ENCODE data around the gene F2R. TPM values are rescaled to one million over a fixed set of nuclear protein-coding genes. Genes with fewer than 3 reads are reported as not detected.

F2R gene
- total and polyA plus RNA-seq, 5 experiments from 2014 or later = 0.65 to 37.3 (median 1.2) TPM

DNA sequence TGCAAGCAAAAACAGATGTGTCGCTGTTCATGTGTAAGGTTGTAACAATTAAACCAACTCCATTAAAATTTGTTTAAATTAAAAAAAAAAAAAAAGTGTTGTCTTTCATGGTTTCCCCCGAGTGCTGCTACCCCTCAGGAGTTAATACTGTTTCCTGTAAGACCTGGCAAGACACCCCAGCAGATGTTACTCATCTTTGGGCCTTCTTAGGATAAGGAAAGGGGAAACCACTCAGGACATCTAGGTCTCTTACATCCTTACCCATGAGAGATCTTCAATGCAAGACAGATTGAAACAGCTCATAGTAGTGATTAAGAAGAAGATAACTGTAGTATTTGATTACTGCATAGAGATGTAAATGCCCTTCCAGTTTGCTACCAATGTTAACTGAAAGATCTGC lies 33.5 kb upstream of the F2R start:
- no peaks in the 10 kb centered on the region for H3K9me3 Mint-ChIP-seq
- H3K27me3 Mint-ChIP-seq = no peaks in the 10 kb centered on the region
- peaks cover 0 to 11% (median 0%) of the 10 kb centered on the region in 4 donors for H3K4me1 Mint-ChIP-seq
- POLR2A ChIA-PET = no interaction called here
- DNase-seq (no peak), ATAC-seq (no peak)
- no peak overlapping the region for H3K27ac Mint-ChIP-seq
- H3K36me3 Mint-ChIP-seq = peaks cover 12 to 80% (median 45%) of the 10 kb centered on the region in 3 donors
- H3K4me3 Mint-ChIP-seq = no peak overlapping the region

GRCh38 chr5:76683816-76684731 lies 31.9 kb upstream of the F2R start:
- H3K4me3 Mint-ChIP-seq = no peak overlapping the region
- peaks cover 15 to 84% (median 47%) of the 10 kb centered on the region in 3 donors for H3K36me3 Mint-ChIP-seq
- DNase-seq (no peak), ATAC-seq (no peak)
- H3K27ac Mint-ChIP-seq = peak overlapping the region in 3 of 10 donors; percentile 8 to 45 (median 23)
- peaks cover 0 to 11% (median 0%) of the 10 kb centered on the region in 4 donors for H3K4me1 Mint-ChIP-seq
- H3K27me3 Mint-ChIP-seq = no peaks in the 10 kb centered on the region
- POLR2A ChIA-PET = no interaction called here
- H3K9me3 Mint-ChIP-seq = no peaks in the 10 kb centered on the region

- H3K27ac Mint-ChIP-seq = peak overlapping the region in 3 of 10 donors; percentile 8 to 48 (median 45)
- H3K9me3 Mint-ChIP-seq = no peaks in the 10 kb centered on the region
- H3K4me3 Mint-ChIP-seq = no peak overlapping the region
- DNase-seq (no peak), ATAC-seq (no peak)
- H3K36me3 Mint-ChIP-seq = peaks cover 15 to 82% (median 51%) of the 10 kb centered on the region in 3 donors
- peaks cover 0 to 11% (median 0%) of the 10 kb centered on the region in 4 donors for H3K4me1 Mint-ChIP-seq
- no peaks in the 10 kb centered on the region for H3K27me3 Mint-ChIP-seq
- POLR2A ChIA-PET = no interaction called here
Observed at GRCh38 chr5:76684756-76685519, 31.0 kb upstream of the F2R start.

DNA sequence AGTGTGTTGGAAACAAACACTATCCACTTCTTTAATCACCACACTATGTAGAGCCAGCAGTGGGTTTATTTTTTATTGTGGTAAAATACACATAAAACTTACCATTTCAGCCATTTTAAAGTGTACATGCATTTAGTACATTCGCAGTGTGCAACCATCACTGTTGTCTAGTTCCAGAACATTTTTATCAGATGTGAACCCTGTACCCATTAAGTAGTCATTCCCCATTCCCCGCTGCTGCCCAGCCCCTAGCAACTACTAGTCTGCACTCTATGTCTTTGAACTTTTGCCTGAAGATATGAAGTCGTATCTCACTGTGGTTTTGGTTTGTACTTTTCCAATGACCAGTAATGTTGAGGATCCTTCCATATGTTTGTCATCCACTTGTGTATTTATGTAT lies 30.2 kb upstream of the F2R start:
- no peaks in the 10 kb centered on the region for H3K27me3 Mint-ChIP-seq
- ATAC-seq (no peak), DNase-seq (no peak)
- H3K36me3 Mint-ChIP-seq = peaks cover 15 to 82% (median 49%) of the 10 kb centered on the region in 3 donors
- POLR2A ChIA-PET = no interaction called here
- H3K4me3 Mint-ChIP-seq = no peak overlapping the region
- H3K9me3 Mint-ChIP-seq = no peaks in the 10 kb centered on the region
- peak overlapping the region in 1 of 10 donors; percentile 1 for H3K27ac Mint-ChIP-seq
- H3K4me1 Mint-ChIP-seq = peaks cover 0 to 11% (median 0%) of the 10 kb centered on the region in 4 donors

DNA sequence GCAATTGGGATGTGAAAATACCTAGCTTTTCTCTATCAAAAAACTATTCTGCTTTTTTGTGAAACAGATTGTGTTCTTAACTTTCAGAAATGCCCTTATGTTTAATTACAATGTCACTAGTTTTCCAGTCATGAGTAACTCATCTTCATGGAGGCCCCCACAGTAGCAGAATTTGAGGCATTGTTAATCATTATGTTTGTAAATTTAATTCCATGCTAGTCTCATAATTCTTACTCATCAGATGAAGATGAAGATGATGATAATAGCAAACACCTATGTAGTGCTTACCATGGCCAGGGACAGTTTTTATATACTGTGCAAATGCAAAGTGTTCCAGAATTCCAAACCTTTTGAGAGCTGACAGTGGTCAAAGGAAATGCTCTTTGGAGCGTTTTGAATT lies 27.7 kb upstream of the F2R start:
- no peak for DNase-seq
- Mint-ChIP-seq H3K36me3 (peaks cover 15 to 88% (median 52%) of the 10 kb centered on the region in 3 donors), H3K4me1 (peaks cover 0 to 11% (median 0%) of the 10 kb centered on the region in 4 donors), H3K27ac (no peak overlapping the region), H3K9me3 (no peaks in the 10 kb centered on the region), H3K4me3 (no peak overlapping the region), H3K27me3 (no peaks in the 10 kb centered on the region)
- no peak for ATAC-seq
- POLR2A ChIA-PET = no interaction called here

GRCh38 chr5:76688836-76689235 lies 27.1 kb upstream of the F2R start:
- DNase-seq (no peak), ATAC-seq (no peak)
- Mint-ChIP-seq H3K4me1 (peaks cover 0 to 11% (median 0%) of the 10 kb centered on the region in 4 donors), H3K27ac (no peak overlapping the region), H3K36me3 (peaks cover 15 to 88% (median 48%) of the 10 kb centered on the region in 3 donors), H3K4me3 (no peak overlapping the region), H3K27me3 (no peaks in the 10 kb centered on the region), H3K9me3 (no peaks in the 10 kb centered on the region)
- POLR2A ChIA-PET = no interaction called here

DNA sequence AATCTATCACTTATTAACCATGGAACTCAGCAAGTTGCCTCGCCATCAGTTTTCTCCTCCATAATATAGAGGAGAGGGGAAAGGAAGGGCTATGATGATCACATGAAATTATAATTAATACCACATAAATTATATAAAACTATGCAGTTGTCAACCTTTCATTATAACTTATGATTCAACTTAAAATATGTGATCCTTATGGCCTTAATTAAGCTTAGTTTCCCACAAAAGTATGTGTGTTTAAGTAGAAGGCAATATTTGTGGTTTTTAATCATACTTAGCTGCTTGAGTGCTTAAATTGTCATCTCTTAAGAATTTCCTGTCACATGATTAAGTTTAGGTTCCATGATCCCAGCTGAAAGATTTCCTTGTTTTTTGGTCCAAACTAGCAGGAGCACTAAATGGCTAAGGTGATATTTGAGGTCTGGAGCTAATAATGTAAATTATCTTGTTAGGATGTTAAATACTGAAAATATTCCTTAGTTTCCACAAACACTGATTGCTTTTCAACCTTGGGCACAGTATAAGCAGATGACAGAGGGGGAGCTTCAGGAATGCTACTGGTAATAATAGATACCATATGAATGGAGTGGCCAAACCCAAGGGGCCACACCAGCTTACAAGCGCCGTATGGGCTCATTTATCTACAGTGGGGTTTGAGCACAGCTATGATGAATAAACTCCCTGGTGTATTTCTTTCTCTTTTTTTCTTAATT lies 26.4 kb upstream of the F2R start:
- ATAC-seq (no peak), DNase-seq (no peak)
- POLR2A ChIA-PET = no interaction called here
- H3K4me1 Mint-ChIP-seq = peaks cover 0 to 6% (median 0%) of the 10 kb centered on the region in 4 donors
- H3K9me3 Mint-ChIP-seq = no peaks in the 10 kb centered on the region
- no peak overlapping the region for H3K4me3 Mint-ChIP-seq
- H3K27me3 Mint-ChIP-seq = no peaks in the 10 kb centered on the region
- peaks cover 15 to 85% (median 47%) of the 10 kb centered on the region in 3 donors for H3K36me3 Mint-ChIP-seq
- no peak overlapping the region for H3K27ac Mint-ChIP-seq

GRCh38 chr5:76690037-76690679 lies 25.8 kb upstream of the F2R start:
- POLR2A ChIA-PET = no interaction called here

DNA sequence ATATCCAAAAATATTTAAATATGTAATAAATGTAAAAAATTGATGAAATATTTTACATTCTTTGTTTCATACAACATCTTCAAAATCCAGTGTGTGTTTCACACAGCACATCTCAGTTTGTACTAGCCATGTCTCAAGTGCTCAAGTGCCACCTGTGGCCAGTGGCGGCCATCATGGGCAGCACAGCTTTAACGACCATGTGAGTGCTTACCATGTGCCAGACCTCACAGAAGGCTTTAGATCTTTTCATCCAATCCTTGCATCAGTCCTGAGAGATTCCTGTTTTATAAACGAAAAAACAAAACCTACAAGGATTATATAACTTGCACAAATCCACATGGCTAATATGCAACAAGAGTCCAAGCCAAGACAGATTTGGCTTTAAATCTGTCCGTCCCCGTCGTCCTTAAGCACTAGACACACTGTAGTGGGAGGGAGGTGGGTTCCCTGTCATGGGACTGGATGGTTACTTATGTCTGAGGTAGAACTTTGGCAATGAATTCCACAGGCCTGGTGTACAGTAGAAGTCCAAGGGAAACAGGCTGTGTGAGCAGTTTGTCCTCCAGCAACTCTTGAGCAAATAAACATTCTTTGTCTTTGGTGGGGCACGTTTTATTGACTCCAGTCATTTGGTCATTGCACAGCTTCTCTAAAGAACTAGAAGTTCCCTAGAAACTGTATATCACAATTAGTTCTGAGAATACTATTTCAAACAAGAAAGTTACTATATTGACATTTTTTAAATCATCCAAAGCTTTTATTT lies 25.0 kb upstream of the F2R start:
- POLR2A ChIA-PET = no interaction called here
- H3K27ac Mint-ChIP-seq = no peak overlapping the region
- no peaks in the 10 kb centered on the region for H3K4me1 Mint-ChIP-seq
- DNase-seq (no peak), ATAC-seq (no peak)
- no peak overlapping the region for H3K4me3 Mint-ChIP-seq
- H3K27me3 Mint-ChIP-seq = no peaks in the 10 kb centered on the region
- peaks cover 10 to 87% (median 47%) of the 10 kb centered on the region in 3 donors for H3K36me3 Mint-ChIP-seq
- no peaks in the 10 kb centered on the region for H3K9me3 Mint-ChIP-seq

More at GRCh38 chr5:76690037-76690679, 25.8 kb upstream of the F2R start:
- no peaks in the 10 kb centered on the region for H3K4me1 Mint-ChIP-seq
- H3K4me3 Mint-ChIP-seq = no peak overlapping the region
- no peak overlapping the region for H3K27ac Mint-ChIP-seq
- ATAC-seq = no peak
- H3K9me3 Mint-ChIP-seq = no peaks in the 10 kb centered on the region
- H3K27me3 Mint-ChIP-seq = no peaks in the 10 kb centered on the region
- H3K36me3 Mint-ChIP-seq = peaks cover 15 to 85% (median 47%) of the 10 kb centered on the region in 3 donors
- DNase-seq = no peak

GRCh38 chr5:76691467-76692273 lies 24.3 kb upstream of the F2R start:
- ATAC-seq = no peak
- POLR2A ChIA-PET = no interaction called here
- Mint-ChIP-seq H3K4me3 (no peak overlapping the region), H3K27me3 (no peaks in the 10 kb centered on the region), H3K27ac (no peak overlapping the region), H3K4me1 (no peaks in the 10 kb centered on the region), H3K36me3 (peaks cover 14 to 87% (median 53%) of the 10 kb centered on the region in 3 donors), H3K9me3 (no peaks in the 10 kb centered on the region)
- no peak for DNase-seq

DNA sequence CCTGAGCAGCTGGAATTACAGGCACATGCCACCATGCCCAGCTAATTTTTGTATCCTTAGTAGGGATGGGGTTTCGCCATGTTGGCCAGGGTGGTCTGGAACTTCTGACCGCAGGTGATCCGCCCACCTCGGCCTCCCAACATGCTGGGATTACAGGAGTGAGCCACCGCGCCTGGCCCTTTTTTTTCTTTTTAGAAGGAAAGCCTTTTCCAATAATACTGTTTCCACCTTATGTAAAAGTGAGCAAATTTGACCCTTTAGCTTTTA lies 23.7 kb upstream of the F2R start:
- no peaks in the 10 kb centered on the region for H3K4me1 Mint-ChIP-seq
- no peak overlapping the region for H3K27ac Mint-ChIP-seq
- H3K36me3 Mint-ChIP-seq = peaks cover 14 to 84% (median 49%) of the 10 kb centered on the region in 3 donors
- no peak overlapping the region for H3K4me3 Mint-ChIP-seq
- no peaks in the 10 kb centered on the region for H3K27me3 Mint-ChIP-seq
- POLR2A ChIA-PET = no interaction called here
- DNase-seq (no peak), ATAC-seq (no peak)
- H3K9me3 Mint-ChIP-seq = no peaks in the 10 kb centered on the region

Data from naive thymus-derived CD8-positive, alpha-beta T cell (primary cell).